LNCaP clone FGC (cell line): ENCODE results near the gene ABRACL.
A peak's percentile ranks its signal among the peaks of the same experiment; 100 is the strongest.

ENCODE experiments used
- DNase-seq: peaks from one replicate; pipeline ENCODE4 v3.0.0-alpha.2; 2011; ENCODE audit warnings: low read depth
- H3K4me3 ChIP-seq: 2 replicates; pipeline ENCODE4 v1.5.1; 2011; ENCODE audit warnings: mild to moderate bottlenecking, low read depth, low read length, control low read depth
- TF ChIP-seq, protein P1 (sequence below): IDR thresholded peaks from 2 replicates; pipeline ENCODE4 v1.5.1; 2012; ENCODE audit warnings: mild to moderate bottlenecking; ENCODE audit not compliant: control insufficient read depth, insufficient read depth; ENCODE audit errors: extremely low read depth

The ABRACL gene

DNA sequence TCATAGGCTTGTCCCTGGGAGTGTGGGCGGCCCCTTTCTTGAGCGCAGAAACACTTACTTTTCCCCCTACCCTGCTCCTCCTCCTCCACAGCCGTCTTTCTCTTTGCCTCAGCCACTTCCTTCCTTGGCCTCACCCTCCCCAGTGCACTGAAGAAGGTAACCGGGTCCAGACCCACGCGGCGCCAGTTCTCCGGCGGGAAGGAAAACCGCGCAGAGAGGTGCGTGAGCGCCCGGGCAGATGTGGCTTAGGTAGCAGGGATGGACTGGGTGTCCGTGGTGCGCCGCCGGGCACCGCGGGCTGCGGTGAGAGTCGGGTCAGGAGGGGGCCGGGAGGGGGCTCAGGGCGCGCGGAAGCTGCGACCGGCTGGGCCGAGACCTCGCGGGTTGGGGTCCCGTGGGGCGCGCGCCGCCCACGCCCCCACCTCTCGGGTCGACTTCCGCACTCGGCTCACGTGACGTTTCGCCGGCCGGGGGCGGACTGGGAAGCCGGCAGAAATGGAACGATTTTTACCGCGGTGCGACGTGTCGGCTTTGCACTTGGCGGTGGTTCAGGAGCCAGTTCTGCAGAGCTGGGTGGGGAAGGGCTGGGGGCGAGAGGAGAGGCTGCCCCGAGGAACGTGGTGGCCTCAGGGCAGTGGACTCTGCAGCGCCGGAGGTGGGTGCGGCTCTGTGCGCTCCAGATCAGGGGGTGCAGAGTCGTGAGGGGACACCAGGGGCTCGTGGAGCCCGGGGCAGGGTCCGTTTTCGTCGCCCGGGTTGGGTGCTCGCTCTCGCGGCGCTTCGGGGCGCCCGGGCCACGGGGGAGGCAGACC is at the start of gene ABRACL:
Gene ABRACL, plus strand, starts transcription at position 88 of the 812 bp plus-strand sequence. CDS start 5,416 bp downstream, outside the sequence.
- DNase-seq = peak; percentile 50
- TF ChIP-seq, protein P1, sequence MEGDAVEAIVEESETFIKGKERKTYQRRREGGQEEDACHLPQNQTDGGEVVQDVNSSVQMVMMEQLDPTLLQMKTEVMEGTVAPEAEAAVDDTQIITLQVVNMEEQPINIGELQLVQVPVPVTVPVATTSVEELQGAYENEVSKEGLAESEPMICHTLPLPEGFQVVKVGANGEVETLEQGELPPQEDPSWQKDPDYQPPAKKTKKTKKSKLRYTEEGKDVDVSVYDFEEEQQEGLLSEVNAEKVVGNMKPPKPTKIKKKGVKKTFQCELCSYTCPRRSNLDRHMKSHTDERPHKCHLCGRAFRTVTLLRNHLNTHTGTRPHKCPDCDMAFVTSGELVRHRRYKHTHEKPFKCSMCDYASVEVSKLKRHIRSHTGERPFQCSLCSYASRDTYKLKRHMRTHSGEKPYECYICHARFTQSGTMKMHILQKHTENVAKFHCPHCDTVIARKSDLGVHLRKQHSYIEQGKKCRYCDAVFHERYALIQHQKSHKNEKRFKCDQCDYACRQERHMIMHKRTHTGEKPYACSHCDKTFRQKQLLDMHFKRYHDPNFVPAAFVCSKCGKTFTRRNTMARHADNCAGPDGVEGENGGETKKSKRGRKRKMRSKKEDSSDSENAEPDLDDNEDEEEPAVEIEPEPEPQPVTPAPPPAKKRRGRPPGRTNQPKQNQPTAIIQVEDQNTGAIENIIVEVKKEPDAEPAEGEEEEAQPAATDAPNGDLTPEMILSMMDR = no peak
- peak within 1 kb of the TSS; percentile 70 for H3K4me3 ChIP-seq

DNA sequence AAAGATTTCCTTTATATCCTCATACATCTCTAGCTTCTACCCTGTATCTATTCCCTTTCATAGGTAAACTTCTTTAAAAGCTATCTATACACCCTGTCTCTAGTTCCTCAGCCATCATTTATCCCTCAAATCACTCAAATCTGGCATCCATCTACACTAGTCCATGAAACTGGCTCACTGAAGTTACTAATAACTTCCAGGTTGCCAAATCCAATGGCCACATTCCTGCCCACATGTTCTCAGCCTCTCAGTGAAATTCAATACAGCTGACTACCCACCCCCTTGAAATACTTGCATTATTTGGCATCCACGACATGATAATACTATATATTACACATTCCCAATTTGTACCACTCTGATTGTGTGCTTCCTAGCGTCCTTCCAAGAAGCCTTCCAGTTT is 49.2 kb upstream of the ABRACL start:
- TF ChIP-seq, protein P1 = no peak
- no peak for DNase-seq
- no peak overlapping the region for H3K4me3 ChIP-seq

DNA sequence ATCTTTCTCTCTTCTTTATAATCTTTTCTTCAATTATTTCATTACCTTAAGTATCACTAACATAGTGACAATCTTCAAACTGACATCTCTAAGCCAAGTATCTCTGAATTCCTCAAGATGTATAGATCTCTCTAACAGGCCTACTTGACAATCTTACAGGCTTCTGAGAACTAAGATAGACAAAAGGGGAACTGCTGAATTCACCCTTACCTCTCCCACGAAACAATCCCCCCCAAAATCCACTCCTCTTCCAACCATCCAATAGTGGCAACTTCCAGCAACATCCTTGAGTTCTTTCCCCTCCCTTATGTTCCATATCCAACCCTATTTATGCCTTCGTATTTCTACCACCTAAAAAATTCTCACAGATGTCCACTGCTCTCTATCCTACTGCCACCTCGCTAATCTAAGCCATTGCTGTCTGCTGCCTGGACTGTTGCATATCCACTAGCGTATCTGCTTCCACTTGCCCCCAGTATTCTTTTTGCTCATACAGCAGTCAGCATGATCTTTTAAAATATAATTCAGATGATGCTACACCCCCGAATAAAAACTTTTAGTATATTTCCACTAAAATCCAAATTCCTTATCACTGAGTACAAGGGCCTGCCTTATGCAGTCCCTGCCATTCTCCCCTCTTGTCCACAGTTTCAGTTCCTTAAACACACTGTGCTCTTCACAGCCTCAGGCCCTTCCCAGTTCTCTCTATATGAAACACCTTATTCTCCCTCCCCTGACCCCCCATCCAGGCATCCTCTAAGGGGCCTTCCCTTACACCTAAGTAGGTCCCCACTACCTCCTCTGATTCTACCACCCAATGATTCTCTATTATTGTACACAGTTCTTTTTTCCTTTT is 48.5 kb upstream of the ABRACL start:
- TF ChIP-seq, protein P1 = no peak
- H3K4me3 ChIP-seq = no peak overlapping the region
- DNase-seq = no peak

- DNase-seq = no peak
- H3K4me3 ChIP-seq = no peak overlapping the region
- TF ChIP-seq, protein P1 = no peak
Measured at GRCh38 chr6:138981416-138981815, 47.1 kb upstream of the ABRACL start.

DNA sequence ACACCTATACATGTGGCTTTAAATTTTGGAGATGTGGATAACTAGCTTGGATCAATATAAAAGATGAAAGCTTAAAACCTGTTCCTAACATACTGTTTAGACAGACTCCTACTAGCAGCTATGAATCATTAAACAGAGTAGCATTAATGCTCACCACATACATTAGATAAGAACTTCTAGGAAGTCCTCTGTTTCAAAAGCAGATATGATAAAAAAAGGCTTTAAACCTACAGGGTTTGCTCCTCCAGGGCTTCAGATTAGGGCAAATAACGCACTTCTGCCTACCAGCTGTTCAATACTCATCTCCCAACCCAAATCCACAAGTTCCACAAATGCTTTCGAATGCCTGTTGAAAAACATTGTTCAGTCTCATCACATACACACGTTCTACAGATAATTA is 42.0 kb upstream of the ABRACL start:
- H3K4me3 ChIP-seq = peak overlapping the region; percentile 77
- TF ChIP-seq, protein P1 = no peak
- DNase-seq = no peak

DNA sequence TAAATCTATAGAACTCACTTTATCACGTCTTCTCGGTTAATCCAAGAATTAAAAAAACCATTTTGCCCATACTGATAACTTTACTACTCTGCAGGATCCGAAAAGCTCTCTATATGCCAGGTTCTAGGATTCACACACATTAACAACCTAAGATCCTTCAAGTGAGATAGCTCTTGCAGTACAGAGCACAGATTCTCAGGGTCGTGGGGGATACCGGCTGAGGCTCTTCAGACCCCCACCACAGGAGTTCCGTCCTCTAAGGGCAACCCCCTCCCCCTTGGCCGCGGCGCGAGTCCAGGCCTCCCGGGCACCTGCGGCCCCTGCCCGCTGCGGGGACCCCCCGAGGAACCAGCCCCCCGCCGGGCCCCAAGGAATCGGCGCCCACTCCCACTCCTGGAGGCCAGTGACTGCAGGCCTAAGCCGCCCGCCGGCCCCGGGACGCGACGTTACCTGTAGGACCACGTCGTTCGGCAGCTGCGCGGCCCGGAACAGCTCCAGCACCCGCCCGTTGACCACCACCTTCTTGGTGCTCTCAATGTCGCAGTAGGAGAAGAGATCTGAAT is 41.4 kb upstream of the ABRACL start:
- TF ChIP-seq, protein P1 = no peak
- peak overlapping the region; percentile 77 for H3K4me3 ChIP-seq
- DNase-seq = no peak
